Osteoblast (primary cell): Measurements from ENCODE around the gene MCC. TPM values are rescaled to one million over a fixed set of nuclear protein-coding genes. Genes with fewer than 3 reads are reported as not detected.
A peak's percentile ranks its signal among the peaks of the same experiment; 100 is the strongest.

Experiments
- DNase-seq: peaks from one replicate; pipeline ENCODE4 v3.0.0; 2011; ENCODE audit warnings: low spot score, mixed read lengths; ENCODE audit not compliant: insufficient read length; ENCODE audit errors: missing footprints
- H2AFZ ChIP-seq: 2 replicates; pipeline ENCODE4 v1.6.0; 2011; ENCODE audit warnings: mild to moderate bottlenecking, low read length
- H3K27ac ChIP-seq: 2 replicates; pipeline ENCODE4 v1.5.1; 2011; ENCODE audit warnings: mild to moderate bottlenecking, low read depth, low read length, moderate library complexity
- H3K27me3 ChIP-seq: 2 replicates; pipeline ENCODE4 v1.6.0; 2012; ENCODE audit warnings: mild to moderate bottlenecking, control low read depth, inconsistent platforms, low read length, moderate library complexity; ENCODE audit not compliant: insufficient read depth
- H3K36me3 ChIP-seq: 2 replicates; pipeline ENCODE4 v1.5.1; 2011; ENCODE audit warnings: mild to moderate bottlenecking, low read length, control low read depth, moderate library complexity; ENCODE audit not compliant: insufficient read depth
- H3K4me1 ChIP-seq: 2 replicates; pipeline ENCODE4 v1.5.1; 2011; ENCODE audit warnings: mild to moderate bottlenecking, low read length, control low read depth, moderate library complexity; ENCODE audit not compliant: insufficient read depth
- H3K4me2 ChIP-seq: 2 replicates; pipeline ENCODE4 v1.6.0; 2011; ENCODE audit warnings: mild to moderate bottlenecking, low read length; ENCODE audit not compliant: insufficient read depth
- H3K4me3 ChIP-seq: fragments of 200-600 bp; sonication (generic); 3 replicates; pipeline ENCODE4 v1.5.1; 2012; ENCODE audit warnings: mild to moderate bottlenecking, low read length, inconsistent platforms; ENCODE audit not compliant: insufficient read depth
- H3K79me2 ChIP-seq: 2 replicates; pipeline ENCODE4 v1.6.0; 2012; ENCODE audit warnings: mild to moderate bottlenecking, low read length, control low read depth, inconsistent platforms; ENCODE audit not compliant: insufficient read depth
- H3K9me3 ChIP-seq: 2 replicates; pipeline ENCODE4 v1.5.1; 2011; ENCODE audit warnings: low read depth, low read length, control low read depth
- H4K20me1 ChIP-seq: 2 replicates; pipeline ENCODE4 v1.6.0; 2012; ENCODE audit warnings: mild to moderate bottlenecking, low read length, control low read depth; ENCODE audit not compliant: insufficient read depth
- CTCF ChIP-seq: IDR thresholded peaks from 2 replicates; pipeline ENCODE4 v1.5.1; 2011; ENCODE audit warnings: mild to moderate bottlenecking, low read depth, low read length, moderate library complexity; ENCODE audit errors: extremely low read depth
- total RNA-seq: library from RNA; depleted of rRNA; stranded (reverse); fragments of >200 nt; gene quantifications from 2 replicates; pipeline ENCODE4 v1.2.3, GENCODE V29; 2012

Gene MCC
- total RNA-seq, 1 donor, result 45.6 TPM

GRCh38 chr5:113151641-113152379, 336.4 kb downstream of the MCC start:
- Histone ChIP-seq H4K20me1 (no peaks in the 10 kb centered on the region), H3K27ac (no peak overlapping the region), H3K4me3 (no peak overlapping the region), H3K4me2 (no peak overlapping the region), H3K9me3 (no peaks in the 10 kb centered on the region), H3K79me2 (no peaks in the 10 kb centered on the region), H3K36me3 (no peaks in the 10 kb centered on the region), H2AFZ (no peak overlapping the region), H3K27me3 (no peaks in the 10 kb centered on the region), H3K4me1 (peaks cover 16% of the 10 kb centered on the region)
- DNase-seq, result no peak
- no peak for TF ChIP-seq CTCF

GRCh38 chr5:113150821-113151220, 337.4 kb downstream of the MCC start:
- Histone ChIP-seq H3K4me2 (no peak overlapping the region), H3K9me3 (no peaks in the 10 kb centered on the region), H3K4me1 (peaks cover 25% of the 10 kb centered on the region), H3K4me3 (no peak overlapping the region), H3K27me3 (no peaks in the 10 kb centered on the region), H3K27ac (no peak overlapping the region), H2AFZ (no peak overlapping the region), H4K20me1 (no peaks in the 10 kb centered on the region), H3K79me2 (no peaks in the 10 kb centered on the region), H3K36me3 (no peaks in the 10 kb centered on the region)
- TF ChIP-seq CTCF, result no peak
- DNase-seq, result no peak

- no peak for DNase-seq
- no peaks in the 10 kb centered on the region for H3K27me3 ChIP-seq
- peak overlapping the region; percentile 23 for H2AFZ ChIP-seq
- no peaks in the 10 kb centered on the region for H3K9me3 ChIP-seq
- no peak overlapping the region for H3K4me3 ChIP-seq
- no peak overlapping the region for H3K4me2 ChIP-seq
- H3K27ac ChIP-seq, result peak overlapping the region; percentile 41
- peaks cover 25% of the 10 kb centered on the region for H3K4me1 ChIP-seq
- no peaks in the 10 kb centered on the region for H4K20me1 ChIP-seq
- H3K79me2 ChIP-seq, result no peaks in the 10 kb centered on the region
- no peaks in the 10 kb centered on the region for H3K36me3 ChIP-seq
- TF ChIP-seq CTCF, result no peak
These were observed 338.0 kb downstream of the MCC start for GRCh38 chr5:113150221-113150620.

GRCh38 chr5:113147537-113147936, 340.7 kb downstream of the MCC start:
- no peak for DNase-seq
- Histone ChIP-seq H3K27ac (peak overlapping the region; percentile 69), H3K79me2 (no peaks in the 10 kb centered on the region), H3K4me1 (peaks cover 25% of the 10 kb centered on the region), H4K20me1 (no peaks in the 10 kb centered on the region), H3K27me3 (no peaks in the 10 kb centered on the region), H3K4me2 (no peak overlapping the region), H3K36me3 (no peaks in the 10 kb centered on the region), H2AFZ (no peak overlapping the region), H3K9me3 (no peaks in the 10 kb centered on the region), H3K4me3 (no peak overlapping the region)
- no peak for TF ChIP-seq CTCF
